HL-60 (cell line): ENCODE results near the gene OPALIN.

ENCODE experiments used
- DNase-seq, 2 experiments: peaks; one replicate each; pipeline ENCODE4 v3.0.0-alpha.2; 2010 to 2020; ENCODE audit warnings: low read depth in 1 of 2, low spot score in 1 of 2
- H3K27ac ChIP-seq: fragments of 250-450 bp; sonication (Bioruptor Pico); replicated peaks from 2 replicates; pipeline ENCODE4 v1.5.1; 2020; ENCODE audit warnings: mild to moderate bottlenecking, moderate library complexity
- H3K27me3 ChIP-seq: fragments of 250-450 bp; sonication (Bioruptor Pico); 2 replicates; pipeline ENCODE4 v1.5.1; 2021; ENCODE audit warnings: mild to moderate bottlenecking, moderate library complexity; ENCODE audit not compliant: insufficient read depth, poor library complexity, severe bottlenecking
- H3K4me3 ChIP-seq: replicated peaks from 2 replicates; pipeline ENCODE4 v1.5.1; 2011; ENCODE audit warnings: mild to moderate bottlenecking, control low read depth, low read length; ENCODE audit not compliant: insufficient read depth
- CTCF ChIP-seq: IDR thresholded peaks from one replicate; pipeline ENCODE4 v1.5.1; 2011; ENCODE audit warnings: low read length, control low read depth, inconsistent platforms; ENCODE audit not compliant: insufficient read depth
- GABPA ChIP-seq: IDR thresholded peaks from 2 replicates; pipeline ENCODE4 v1.6.1; 2012; ENCODE audit warnings: low read depth
- POLR2AphosphoS5 ChIP-seq: IDR thresholded peaks from 2 replicates; pipeline ENCODE4 v1.6.1; 2012; ENCODE audit warnings: low read depth
- SPI1 ChIP-seq: IDR thresholded peaks from 2 replicates; pipeline ENCODE4 v1.6.1; 2012; ENCODE audit warnings: low read depth, mild to moderate bottlenecking, borderline replicate concordance
- long read RNA-seq: library from polyadenylated mRNA; unstranded; transcript quantifications from one replicate; pipeline ENCODE4 v2.0.0, GENCODE V29; 2020
- TF ChIP-seq, protein P1 (sequence below): IDR thresholded peaks from 2 replicates; pipeline ENCODE4 v1.6.1; 2012; ENCODE audit warnings: low read depth; ENCODE audit not compliant: insufficient replicate concordance

Gene OPALIN, protein sequence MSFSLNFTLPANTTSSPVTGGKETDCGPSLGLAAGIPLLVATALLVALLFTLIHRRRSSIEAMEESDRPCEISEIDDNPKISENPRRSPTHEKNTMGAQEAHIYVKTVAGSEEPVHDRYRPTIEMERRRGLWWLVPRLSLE
- long read RNA-seq: 0 reads

DNA sequence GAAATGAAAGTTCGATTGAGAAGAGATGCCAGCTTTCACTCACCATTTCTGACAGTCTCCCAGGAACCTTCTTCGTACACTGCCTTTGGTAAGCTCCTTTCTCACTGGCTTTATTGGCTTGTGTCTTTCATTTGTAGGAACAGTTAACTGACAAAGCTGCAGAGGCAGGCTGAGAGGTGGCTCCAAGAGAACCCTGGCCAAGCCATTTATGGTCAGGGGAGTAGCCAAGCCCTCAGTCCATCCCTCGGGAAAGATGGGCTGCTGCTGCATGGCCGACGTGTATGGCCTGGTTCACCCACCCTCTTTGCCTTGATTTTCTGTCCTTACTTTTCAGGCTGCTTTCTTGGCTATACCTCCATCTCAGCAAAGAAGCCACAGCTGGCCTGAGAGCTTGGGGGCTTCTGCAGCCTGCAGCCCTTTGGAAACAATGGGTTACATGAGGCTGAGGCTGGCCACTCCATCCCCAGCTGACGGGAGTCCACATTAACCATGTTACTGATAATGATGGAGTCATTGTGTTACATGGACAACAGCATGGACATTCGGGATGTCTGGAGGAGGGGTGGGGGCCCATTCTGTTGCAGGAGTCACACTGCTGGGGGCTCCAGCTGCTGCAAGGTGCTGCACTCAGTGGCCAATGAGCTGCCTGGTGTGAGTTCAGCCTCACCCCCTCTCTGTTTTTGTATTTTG is at the start of gene OPALIN:
Gene OPALIN (minus strand): TSS at position 152 of the 690 bp plus-strand sequence. CDS start 106 bp downstream, at position 46.
- Histone ChIP-seq H3K27ac (no peak within 1 kb of the TSS), H3K4me3 (no peak within 1 kb of the TSS), H3K27me3 (no peaks in the 10 kb centered on the region)
- no peak for TF ChIP-seq SPI1
- TF ChIP-seq POLR2AphosphoS5: no peak
- TF ChIP-seq GABPA: no peak
- TF ChIP-seq CTCF: no peak
- TF ChIP-seq, protein P1, sequence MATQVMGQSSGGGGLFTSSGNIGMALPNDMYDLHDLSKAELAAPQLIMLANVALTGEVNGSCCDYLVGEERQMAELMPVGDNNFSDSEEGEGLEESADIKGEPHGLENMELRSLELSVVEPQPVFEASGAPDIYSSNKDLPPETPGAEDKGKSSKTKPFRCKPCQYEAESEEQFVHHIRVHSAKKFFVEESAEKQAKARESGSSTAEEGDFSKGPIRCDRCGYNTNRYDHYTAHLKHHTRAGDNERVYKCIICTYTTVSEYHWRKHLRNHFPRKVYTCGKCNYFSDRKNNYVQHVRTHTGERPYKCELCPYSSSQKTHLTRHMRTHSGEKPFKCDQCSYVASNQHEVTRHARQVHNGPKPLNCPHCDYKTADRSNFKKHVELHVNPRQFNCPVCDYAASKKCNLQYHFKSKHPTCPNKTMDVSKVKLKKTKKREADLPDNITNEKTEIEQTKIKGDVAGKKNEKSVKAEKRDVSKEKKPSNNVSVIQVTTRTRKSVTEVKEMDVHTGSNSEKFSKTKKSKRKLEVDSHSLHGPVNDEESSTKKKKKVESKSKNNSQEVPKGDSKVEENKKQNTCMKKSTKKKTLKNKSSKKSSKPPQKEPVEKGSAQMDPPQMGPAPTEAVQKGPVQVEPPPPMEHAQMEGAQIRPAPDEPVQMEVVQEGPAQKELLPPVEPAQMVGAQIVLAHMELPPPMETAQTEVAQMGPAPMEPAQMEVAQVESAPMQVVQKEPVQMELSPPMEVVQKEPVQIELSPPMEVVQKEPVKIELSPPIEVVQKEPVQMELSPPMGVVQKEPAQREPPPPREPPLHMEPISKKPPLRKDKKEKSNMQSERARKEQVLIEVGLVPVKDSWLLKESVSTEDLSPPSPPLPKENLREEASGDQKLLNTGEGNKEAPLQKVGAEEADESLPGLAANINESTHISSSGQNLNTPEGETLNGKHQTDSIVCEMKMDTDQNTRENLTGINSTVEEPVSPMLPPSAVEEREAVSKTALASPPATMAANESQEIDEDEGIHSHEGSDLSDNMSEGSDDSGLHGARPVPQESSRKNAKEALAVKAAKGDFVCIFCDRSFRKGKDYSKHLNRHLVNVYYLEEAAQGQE: no peak
- no peak for DNase-seq

DNA sequence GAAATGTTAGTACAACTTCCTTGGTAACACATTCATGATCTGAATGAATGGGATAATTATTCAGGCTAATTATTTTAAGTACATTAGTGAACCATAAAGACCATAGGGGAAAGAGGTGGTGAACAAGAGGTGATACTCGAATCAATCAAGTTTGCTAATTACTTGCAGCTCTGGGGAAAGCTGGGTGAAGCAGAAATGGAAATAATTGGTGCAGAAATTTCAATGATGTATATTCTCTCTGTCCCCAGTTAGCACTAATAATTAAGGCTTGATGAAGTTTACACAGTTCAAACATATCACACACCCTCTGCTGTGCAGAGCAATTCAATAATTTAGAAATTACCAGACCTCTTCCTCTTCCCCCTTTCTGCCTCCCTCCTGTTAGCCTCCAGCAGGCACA is 49.4 kb upstream of the OPALIN start:
- DNase-seq: no peak
- Histone ChIP-seq H3K4me3 (no peak overlapping the region), H3K27me3 (peaks cover 9% of the 10 kb centered on the region), H3K27ac (no peak overlapping the region)
- TF ChIP-seq, protein P1: no peak
- TF ChIP-seq CTCF (no peak), POLR2AphosphoS5 (no peak), GABPA (no peak)

- TF ChIP-seq SPI1: no peak
- no peak for TF ChIP-seq GABPA
- TF ChIP-seq CTCF: no peak
- TF ChIP-seq, protein P1: no peak
- no peak for TF ChIP-seq POLR2AphosphoS5
- DNase-seq: no peak
- Histone ChIP-seq H3K4me3 (no peak overlapping the region), H3K27me3 (peaks cover 9% of the 10 kb centered on the region), H3K27ac (no peak overlapping the region)
These were observed 48.8 kb upstream of the OPALIN start for GRCh38 chr10:96407560-96408069.
